AG08395 (cell line): Measurements from ENCODE around the gene SDR42E1.
A peak's percentile ranks its signal among the peaks of the same experiment; 100 is the strongest.
"Not testable (repeated sequence)": the region's sequence is repeated elsewhere in the genome, so short reads cannot be mapped to it uniquely, and the experiment has no call there.

Experiments
- DNase-seq: peaks from one replicate; pipeline ENCODE4 v3.0.0; 2012; ENCODE audit warnings: mixed read lengths, low spot score

Gene SDR42E1

GRCh38 chr16:82037251-82037650, 26.0 kb upstream of the SDR42E1 start:
- no peak for DNase-seq

GRCh38 chr16:82034981-82035612, 23.8 kb upstream of the SDR42E1 start, which contains the start of gene HSD17B2:
Gene HSD17B2 (plus strand): TSS chr16:82035253. CDS start chr16:82035425, 172 bp downstream.
- DNase-seq = no peak

DNA sequence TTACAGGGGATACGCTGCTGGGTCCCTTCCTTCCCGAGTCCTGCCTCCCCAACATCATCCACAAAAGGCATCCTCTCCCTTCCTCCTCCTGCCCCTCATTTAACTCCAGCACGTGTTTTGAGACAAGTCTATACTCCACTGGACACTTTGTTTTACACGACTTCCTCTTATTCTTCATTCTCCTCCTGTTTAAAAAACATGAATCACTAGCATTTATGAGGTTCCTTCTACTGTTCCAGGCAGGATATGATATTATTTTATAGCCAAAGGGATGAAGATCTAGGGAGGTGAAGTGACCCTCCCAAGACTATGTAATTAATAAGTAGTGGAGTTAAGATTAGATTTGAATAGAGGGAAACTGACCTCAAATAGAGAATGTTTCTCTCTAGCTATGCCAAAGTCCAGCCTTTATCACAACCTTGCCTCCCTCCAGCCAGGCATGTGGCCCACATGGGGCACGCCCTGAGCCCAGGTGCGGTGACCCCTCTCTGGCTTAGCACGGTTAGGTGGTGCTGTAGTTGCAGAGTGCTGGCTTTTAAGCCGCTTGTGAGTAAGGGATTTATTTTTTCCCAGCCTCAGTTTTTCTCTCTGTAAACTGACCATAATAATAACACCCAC, 22.5 kb upstream of the SDR42E1 start:
- DNase-seq = no peak

- DNase-seq = no peak
These were observed 21.7 kb upstream of the SDR42E1 start for GRCh38 chr16:82033006-82033405.

DNA sequence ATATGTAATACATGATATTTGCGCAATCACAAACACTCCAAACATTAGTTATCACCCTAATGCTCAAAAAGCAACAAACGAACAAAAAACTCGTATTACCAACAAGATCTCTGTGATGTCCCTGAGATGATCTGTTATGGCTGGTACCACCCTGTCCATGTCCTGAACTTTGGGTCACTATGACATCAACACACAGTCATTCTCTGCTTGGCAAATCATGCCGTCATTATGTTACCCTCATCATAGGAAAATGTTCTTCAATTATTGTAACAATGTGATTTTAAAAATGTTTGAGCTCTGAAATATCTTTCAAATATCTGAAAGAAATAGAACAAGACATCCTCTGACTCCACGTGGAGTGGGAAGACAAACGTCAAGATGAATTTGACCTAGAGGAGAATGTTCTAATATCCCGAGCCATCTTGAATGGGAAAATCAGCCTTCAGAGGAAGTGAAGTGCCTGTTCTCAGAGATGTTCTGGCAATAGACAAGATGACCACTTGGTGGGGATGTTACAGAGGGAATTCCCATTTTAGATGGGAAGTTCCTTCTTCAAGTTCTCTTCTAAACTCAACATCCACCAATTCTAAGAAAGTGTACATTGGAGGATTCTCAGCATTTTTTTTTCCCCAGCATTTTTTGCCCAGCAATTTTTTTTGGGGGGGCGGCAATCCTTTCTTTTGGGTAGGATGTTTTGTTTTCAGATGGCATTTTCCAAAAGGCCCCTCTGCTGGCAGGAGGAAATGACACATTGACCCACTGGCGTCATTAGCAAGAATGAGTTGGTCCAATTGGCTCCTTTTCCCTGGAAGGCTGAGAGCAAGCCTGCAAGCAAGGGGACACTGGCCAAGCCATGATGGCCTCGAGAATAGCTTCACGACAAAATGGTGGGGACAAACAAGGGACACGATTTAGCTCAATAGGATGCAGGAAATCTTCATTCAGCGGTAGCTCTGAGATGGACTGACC, 20.1 kb upstream of the SDR42E1 start:
- peak; percentile 87 for DNase-seq

- no peak for DNase-seq
These were observed 16.4 kb upstream of the SDR42E1 start for GRCh38 chr16:82027629-82028064.

DNA sequence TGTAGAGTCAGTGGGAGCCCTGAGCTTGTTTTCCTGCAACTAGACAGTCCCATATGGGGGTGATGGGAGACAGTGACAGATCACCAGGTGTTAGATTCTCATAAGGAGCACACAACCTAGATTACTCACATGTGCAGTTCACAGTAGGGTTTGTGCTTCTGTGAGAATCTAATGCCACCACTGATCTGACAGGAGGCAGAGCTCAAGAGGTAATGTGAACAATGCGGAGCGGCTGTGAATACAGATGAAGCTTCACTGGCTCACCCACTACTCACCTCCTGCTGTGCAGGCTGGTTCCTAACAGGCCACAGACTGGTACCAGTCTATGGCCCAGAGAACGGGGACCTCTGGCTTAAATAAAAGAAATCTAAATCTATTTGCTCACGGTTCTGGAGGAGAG, 13.6 kb upstream of the SDR42E1 start:
- no peak for DNase-seq

- DNase-seq = no peak
These were observed 13.0 kb upstream of the SDR42E1 start for GRCh38 chr16:82024316-82024715.

GRCh38 chr16:82023206-82023605, 11.9 kb upstream of the SDR42E1 start:
- no peak for DNase-seq

- DNase-seq = no peak
These were observed 8.8 kb upstream of the SDR42E1 start for GRCh38 chr16:82020051-82020450.

- no peak for DNase-seq
These were observed 8.3 kb upstream of the SDR42E1 start for GRCh38 chr16:82019535-82019934.

DNA sequence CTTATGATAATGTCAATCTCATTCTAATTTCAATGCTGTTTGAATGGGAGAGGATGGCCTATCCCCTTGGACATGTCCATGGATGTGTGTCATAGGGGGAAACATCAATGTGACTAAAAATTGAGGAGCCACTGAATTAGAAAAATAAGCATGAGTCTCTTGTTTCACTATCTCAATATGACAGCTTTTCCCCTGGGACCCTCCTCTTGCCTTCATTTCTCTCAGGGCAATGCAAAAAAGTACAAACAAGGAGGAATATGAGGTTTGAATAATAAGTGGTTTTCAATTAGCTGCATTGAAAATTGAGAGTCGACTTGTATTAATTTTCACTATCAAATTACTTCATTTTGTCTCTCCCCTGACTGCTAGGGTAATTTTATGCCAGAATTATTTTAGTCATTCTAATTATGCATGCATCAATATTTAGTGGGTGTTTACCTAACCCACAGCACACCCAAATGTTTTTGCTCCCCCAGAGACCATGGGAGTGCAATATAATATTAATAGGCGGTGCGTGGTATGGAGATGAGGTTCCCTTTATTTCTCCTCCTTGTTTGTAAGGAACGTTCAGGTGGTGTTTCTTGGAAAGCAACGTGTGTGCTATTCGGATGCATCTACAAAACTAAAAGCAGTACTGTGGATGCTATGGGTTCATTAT, 6.8 kb upstream of the SDR42E1 start:
- no peak for DNase-seq

DNA sequence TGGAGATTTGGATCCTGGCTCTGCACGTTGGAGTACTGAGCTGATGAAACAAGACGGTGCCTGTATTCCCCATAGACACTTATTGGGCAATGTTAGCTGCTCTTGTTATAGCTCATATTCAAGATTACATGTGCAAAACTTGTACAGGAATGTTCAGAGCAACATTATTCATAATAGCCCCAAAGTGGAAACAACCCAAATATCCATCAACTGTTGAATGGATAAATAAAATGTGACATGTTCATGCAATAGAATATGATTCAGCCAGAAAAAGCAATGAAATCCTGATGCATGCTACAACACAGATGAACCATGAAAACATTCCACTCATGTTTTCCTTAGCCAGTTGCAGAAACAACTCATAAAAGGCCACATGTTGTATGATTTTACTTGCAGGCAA, 5.7 kb upstream of the SDR42E1 start:
- peak; percentile 39 for DNase-seq

- DNase-seq = no peak
These were observed 5.0 kb upstream of the SDR42E1 start for GRCh38 chr16:82016263-82016662.

DNA sequence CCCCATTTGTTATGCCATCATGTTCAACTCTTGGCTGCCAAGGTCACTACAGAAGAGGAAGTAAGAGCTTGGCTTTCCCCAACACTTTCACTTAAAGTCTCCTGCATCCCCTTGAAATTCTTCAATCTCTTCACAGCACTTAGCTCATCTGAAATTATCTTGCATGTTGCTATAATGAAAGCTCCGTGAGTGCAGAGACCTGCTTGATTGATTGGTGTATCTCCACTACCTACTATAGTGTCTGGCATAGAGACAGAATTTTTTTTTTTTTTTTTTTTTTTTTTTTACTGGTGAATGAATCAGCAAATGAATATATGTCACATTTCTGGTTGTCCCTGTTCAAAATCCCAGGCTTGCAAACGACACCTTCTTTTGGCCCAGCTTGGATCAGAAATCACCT, 1.9 kb upstream of the SDR42E1 start:
- no peak for DNase-seq

- no peak for DNase-seq
These were observed 621 bp downstream of the SDR42E1 start for GRCh38 chr16:82010649-82011048.

DNA sequence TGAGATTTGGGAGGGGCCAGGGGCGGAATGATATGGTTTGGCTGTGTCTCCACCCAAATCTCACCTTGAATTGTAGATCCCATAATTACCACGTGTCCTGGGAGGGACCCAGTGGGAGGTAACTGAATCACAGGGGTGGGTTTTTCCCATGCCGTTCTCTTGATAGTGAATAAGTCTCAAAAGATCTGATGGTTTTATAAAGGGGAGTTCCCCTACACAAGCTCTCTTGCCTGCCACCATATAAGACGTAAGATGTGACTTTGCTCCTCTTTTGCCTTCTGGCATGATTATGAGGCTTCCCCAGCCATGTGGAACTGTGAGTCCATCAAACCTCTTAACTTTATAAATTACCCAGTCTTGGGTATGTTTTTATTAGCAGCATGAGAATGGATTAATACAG, 1.5 kb downstream of the SDR42E1 start:
- not testable (repeated sequence) for DNase-seq

- no peak for DNase-seq
These were observed 2.2 kb downstream of the SDR42E1 start for GRCh38 chr16:82008957-82009592.

DNA sequence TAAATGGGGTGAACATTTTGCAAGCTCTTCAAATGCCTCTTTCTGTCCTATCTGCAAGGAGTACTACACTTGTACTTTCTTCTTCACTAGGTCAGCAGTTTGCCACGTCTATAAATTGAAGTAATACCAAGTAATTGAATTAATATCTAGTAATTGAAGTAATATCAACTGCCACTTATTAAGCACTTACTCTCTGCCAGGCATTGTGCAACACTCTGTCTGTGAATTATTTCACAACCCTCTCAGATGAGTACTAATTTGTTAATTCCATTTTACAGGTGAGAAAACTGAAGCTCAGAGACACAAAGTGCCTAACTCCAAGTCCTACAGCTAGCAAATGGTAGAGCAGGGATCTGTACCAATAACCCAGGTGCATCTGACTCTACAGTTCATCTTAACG, 4.1 kb downstream of the SDR42E1 start:
- no peak for DNase-seq

DNA sequence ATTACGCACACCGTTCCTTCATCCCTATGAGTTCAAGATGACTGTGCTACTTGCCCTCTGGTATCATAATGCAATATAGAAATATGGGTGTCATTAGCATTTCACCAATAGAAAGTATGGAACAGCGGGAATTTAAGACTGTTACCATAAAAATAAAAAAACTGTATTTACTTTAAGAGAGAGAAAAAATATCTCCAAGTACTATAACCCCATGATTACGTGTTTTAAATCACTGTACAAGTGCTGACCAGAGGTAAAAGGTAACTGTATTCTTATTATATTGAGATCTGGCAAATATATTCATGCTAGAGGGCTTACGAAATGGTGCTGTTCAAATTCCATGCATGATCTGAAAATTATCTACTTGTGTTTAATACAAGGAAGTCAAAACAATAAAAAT, 5.2 kb downstream of the SDR42E1 start:
- no peak for DNase-seq

GRCh38 chr16:82005027-82005830, 6.0 kb downstream of the SDR42E1 start:
- no peak for DNase-seq
